Muscle layer of duodenum (tissue), 2 donors: Measurements from ENCODE around the gene GRID1.

Experiments used
- H3K27ac ChIP-seq: one replicate; pipeline ENCODE4 v1.7.0; 2013; ENCODE audit warnings: mild to moderate bottlenecking, low read length
- H3K27me3 ChIP-seq: one replicate; pipeline ENCODE4 v1.7.0; 2013; ENCODE audit warnings: low read depth, mild to moderate bottlenecking, control low read depth, low read length
- H3K36me3 ChIP-seq, 2 donors: one replicate each; pipeline ENCODE4 v1.7.0; 2013; ENCODE audit warnings: low read length in 2 of 2, control low read depth in 1 of 2, mild to moderate bottlenecking in 1 of 2; ENCODE audit not compliant: insufficient read depth in 2 of 2, control insufficient read depth in 1 of 2
- H3K4me1 ChIP-seq, 2 donors: one replicate each; pipeline ENCODE4 v1.7.0; 2013; ENCODE audit warnings: low read length in 2 of 2, mild to moderate bottlenecking in 2 of 2, control low read depth in 1 of 2, moderate library complexity in 1 of 2; ENCODE audit not compliant: insufficient read depth in 2 of 2, control insufficient read depth in 1 of 2
- H3K4me3 ChIP-seq, 2 donors: one replicate each; pipeline ENCODE4 v1.7.0; 2013; ENCODE audit warnings: low read length in 2 of 2, low read depth in 1 of 2, mild to moderate bottlenecking in 1 of 2
- H3K9me3 ChIP-seq, 2 donors: one replicate each; pipeline ENCODE4 v1.7.0; 2013; ENCODE audit warnings: low read length in 2 of 2, control low read depth in 1 of 2, mild to moderate bottlenecking in 1 of 2; ENCODE audit not compliant: control insufficient read depth in 1 of 2
- donor health status: healthy.

GRID1 gene

DNA sequence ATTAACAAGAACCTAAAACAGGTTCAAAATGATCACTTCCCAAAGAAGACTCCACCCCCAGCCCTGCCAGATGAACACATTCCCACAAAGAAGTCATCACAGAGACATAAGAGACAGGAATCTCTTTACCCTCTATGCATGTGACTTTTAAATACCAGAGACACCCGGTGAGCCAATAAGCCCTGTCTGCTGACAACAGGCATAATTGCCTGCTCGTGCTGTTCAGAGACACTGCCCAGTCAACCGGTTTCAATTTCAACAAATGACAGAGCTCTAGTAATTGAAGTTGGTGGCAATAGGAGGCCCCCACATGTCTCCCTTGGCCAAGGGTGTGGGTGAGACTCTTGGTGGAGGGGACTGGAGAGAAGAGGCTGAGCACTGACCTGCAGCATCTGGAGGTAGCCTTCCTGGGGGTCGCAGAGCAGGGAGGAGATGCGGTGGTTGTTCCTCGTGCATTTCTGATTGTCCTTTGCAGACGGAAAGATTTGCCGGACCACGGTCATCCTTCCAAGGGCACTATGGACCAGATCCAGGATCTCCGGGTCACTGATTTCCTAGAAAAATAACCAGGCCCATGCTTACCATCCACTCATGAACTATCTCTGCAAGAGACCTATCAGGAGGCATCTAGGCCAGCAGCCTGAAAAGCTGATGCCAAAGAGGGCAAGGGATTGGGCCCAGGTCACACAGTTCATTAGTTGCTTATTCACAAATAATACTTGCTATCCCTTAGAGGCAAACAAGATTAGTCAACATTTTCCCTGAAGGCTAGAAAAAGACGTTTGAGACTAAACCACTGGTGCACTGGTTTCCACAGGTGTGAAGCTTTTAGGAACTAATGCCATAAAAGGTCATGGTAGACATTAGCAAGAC lies 497.7 kb downstream of the GRID1 start:
- Histone ChIP-seq H3K27me3 (no peaks in the 10 kb centered on the region), H3K4me3 (no peak overlapping the region), H3K36me3 (no peaks in the 10 kb centered on the region), H3K9me3 (no peaks in the 10 kb centered on the region), H3K4me1 (no peaks in the 10 kb centered on the region), H3K27ac (no peak overlapping the region)

DNA sequence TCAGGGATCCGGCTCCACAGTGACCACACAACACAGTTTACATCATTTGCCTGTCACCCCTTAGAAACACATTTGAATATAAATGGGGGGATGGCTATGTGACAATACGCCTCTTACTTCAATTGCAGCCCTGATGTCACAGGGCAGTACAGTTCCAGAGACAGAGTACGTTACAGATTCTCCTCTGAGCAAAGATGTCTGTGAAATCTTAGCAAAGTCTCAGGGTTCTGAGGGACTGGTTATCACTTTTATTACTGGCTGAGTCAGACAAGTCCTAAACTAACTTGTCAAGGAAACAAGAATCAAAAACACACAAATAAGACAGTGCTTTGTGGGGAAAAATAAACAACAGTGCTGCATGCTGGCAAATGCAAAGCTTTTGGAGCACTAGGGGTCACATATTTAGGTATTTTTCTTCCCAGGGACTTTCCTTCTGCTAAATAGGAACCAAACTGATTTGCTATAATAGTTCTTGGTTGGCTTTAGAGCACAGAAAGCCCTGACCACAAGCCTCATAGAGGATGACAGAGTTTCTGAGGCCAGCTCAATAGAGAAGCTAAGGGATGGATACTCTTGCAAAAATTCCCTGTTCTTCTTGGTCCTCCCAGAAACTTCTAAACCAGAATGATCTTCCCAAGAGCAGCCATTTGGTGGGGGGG lies 501.6 kb downstream of the GRID1 start:
- Histone ChIP-seq H3K4me1 (no peaks in the 10 kb centered on the region), H3K36me3 (no peaks in the 10 kb centered on the region), H3K27me3 (no peaks in the 10 kb centered on the region), H3K27ac (no peak overlapping the region), H3K9me3 (no peaks in the 10 kb centered on the region), H3K4me3 (no peak overlapping the region)

GRCh38 chr10:85864173-85864549 lies 502.4 kb downstream of the GRID1 start:
- Histone ChIP-seq H3K4me3 (no peak overlapping the region), H3K27ac (no peak overlapping the region), H3K9me3 (no peaks in the 10 kb centered on the region), H3K36me3 (no peaks in the 10 kb centered on the region), H3K27me3 (no peaks in the 10 kb centered on the region), H3K4me1 (no peaks in the 10 kb centered on the region)

GRCh38 chr10:85863301-85864172 lies 503.1 kb downstream of the GRID1 start:
- H3K4me1 ChIP-seq: no peaks in the 10 kb centered on the region
- H3K27me3 ChIP-seq: no peaks in the 10 kb centered on the region
- no peaks in the 10 kb centered on the region for H3K36me3 ChIP-seq
- no peaks in the 10 kb centered on the region for H3K9me3 ChIP-seq
- H3K27ac ChIP-seq: no peak overlapping the region
- no peak overlapping the region for H3K4me3 ChIP-seq

GRCh38 chr10:85862771-85863170 lies 503.8 kb downstream of the GRID1 start:
- Histone ChIP-seq H3K9me3 (no peaks in the 10 kb centered on the region), H3K27me3 (no peaks in the 10 kb centered on the region), H3K4me1 (no peaks in the 10 kb centered on the region), H3K4me3 (no peak overlapping the region), H3K27ac (no peak overlapping the region), H3K36me3 (no peaks in the 10 kb centered on the region)

- no peaks in the 10 kb centered on the region for H3K27me3 ChIP-seq
- no peak overlapping the region for H3K27ac ChIP-seq
- no peaks in the 10 kb centered on the region for H3K36me3 ChIP-seq
- H3K9me3 ChIP-seq: no peaks in the 10 kb centered on the region
- H3K4me1 ChIP-seq: no peaks in the 10 kb centered on the region
- no peak overlapping the region for H3K4me3 ChIP-seq
These were observed 504.9 kb downstream of the GRID1 start for GRCh38 chr10:85861513-85862197.

DNA sequence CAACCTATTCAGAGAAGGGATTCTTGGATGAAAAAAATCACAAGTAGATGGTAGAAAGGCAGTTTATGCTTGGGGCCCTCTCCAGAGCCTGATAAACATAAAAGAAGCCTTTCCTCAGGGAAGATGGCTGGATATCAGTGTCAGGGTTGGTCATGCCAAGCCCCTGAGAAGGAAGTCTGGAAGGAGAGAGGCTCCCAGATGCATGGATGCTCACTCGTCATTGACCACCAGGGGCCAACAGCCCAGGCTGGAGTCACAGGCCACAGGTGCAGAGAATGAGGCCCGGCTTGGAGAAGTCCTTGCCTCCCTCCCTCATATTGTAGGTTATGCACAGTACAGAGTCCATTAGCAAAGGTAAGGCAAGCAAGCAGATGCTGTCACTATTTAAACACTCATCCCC lies 506.7 kb downstream of the GRID1 start:
- Histone ChIP-seq H3K27ac (no peak overlapping the region), H3K4me1 (no peaks in the 10 kb centered on the region), H3K4me3 (no peak overlapping the region), H3K27me3 (no peaks in the 10 kb centered on the region), H3K9me3 (no peaks in the 10 kb centered on the region), H3K36me3 (no peaks in the 10 kb centered on the region)

DNA sequence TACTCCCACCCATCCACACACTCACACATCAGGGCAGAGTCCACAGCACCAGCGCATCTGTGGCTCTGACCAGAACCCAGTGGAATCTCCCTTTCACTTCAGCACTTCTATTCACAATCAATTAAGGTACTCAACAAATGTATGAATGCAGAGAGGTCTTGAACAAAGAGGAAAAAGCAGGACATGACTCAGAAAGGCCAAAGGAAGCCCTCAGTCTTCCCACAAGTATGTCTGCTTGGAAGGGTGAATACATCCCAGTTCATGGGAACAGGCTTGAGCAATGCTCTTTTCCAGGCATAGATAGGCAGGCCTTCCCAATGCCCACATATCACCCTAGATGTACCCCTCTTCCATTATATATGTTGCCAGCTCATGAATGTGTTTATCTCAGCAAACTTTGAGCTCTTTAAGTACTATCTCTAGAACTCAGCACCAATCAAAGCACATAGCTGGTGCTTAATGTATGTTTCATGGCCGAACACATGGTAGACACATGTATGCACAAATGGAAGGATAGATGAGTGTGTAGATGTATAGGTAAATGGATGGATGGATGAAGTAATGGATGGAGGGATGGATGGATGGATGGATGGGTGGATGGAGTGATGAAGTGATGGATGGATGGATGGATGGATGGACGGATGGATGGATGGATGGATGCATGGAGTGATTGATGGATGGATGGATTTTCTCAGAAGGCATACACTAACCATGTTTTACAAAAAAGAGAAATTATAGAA lies 507.6 kb downstream of the GRID1 start:
- H3K9me3 ChIP-seq: no peaks in the 10 kb centered on the region
- no peaks in the 10 kb centered on the region for H3K36me3 ChIP-seq
- H3K27me3 ChIP-seq: no peaks in the 10 kb centered on the region
- no peak overlapping the region for H3K27ac ChIP-seq
- no peak overlapping the region for H3K4me3 ChIP-seq
- no peaks in the 10 kb centered on the region for H3K4me1 ChIP-seq

DNA sequence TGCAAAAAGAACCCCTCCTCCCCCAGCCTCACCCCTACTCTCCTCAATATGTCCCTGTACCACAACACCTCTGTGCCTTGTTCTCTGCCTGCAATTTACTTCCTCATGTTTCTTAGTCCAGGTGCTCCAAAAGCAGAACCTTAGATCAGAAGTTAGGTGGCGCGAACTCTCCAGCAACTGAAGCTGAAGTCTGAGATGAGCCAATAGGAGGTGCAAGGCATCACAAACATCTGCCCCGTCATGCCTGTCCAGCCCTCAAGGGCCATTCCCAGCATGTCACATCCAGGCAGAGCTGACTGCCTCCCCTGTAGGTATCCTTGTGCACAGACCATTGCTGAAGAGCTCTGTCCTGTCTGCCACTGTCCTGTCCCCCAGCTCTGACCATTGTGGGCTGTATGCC lies 508.8 kb downstream of the GRID1 start:
- H3K27ac ChIP-seq: no peak overlapping the region
- H3K4me3 ChIP-seq: no peak overlapping the region
- no peaks in the 10 kb centered on the region for H3K27me3 ChIP-seq
- no peaks in the 10 kb centered on the region for H3K36me3 ChIP-seq
- no peaks in the 10 kb centered on the region for H3K9me3 ChIP-seq
- no peaks in the 10 kb centered on the region for H3K4me1 ChIP-seq

DNA sequence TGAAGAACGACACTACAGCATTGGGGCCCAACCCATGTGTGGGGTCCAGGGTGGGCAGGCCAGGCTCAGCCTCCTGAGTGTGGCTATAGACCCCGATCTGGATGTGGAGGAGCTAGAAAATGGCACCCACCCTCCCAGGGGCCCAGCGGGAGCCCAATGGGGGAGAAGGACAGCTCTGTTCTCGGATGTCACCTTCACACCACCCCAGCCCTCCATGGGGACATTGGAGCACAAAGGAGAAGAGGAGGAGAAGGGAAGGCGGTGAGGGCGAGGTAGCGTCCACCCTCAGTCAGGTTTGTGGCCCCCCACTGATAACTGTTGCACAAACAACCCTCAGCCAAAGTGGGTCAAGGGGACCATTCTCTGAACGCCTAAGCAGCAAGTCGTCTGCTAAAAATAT lies 509.3 kb downstream of the GRID1 start:
- no peaks in the 10 kb centered on the region for H3K36me3 ChIP-seq
- H3K4me3 ChIP-seq: no peak overlapping the region
- no peaks in the 10 kb centered on the region for H3K27me3 ChIP-seq
- no peaks in the 10 kb centered on the region for H3K9me3 ChIP-seq
- no peaks in the 10 kb centered on the region for H3K4me1 ChIP-seq
- H3K27ac ChIP-seq: no peak overlapping the region
